Trophoblast cell (in vitro differentiated cells and primary cell): Measurements from ENCODE around the gene MXI1.

Experiments used
- DNase-seq, 2 donors: peaks; one replicate each; pipeline ENCODE4 v3.0.0-alpha.2; 2016
- H2AFZ ChIP-seq: 2 replicates; pipeline ENCODE4 v1.6.1; 2013; ENCODE audit warnings: low read length, moderate library complexity, mild to moderate bottlenecking; ENCODE audit not compliant: insufficient read depth, poor library complexity
- H2AK5ac ChIP-seq: 2 replicates; pipeline ENCODE4 v1.6.1; 2013; ENCODE audit warnings: mild to moderate bottlenecking, low read length
- H2BK120ac ChIP-seq: 2 replicates; pipeline ENCODE4 v1.6.1; 2013; ENCODE audit warnings: low read length, mild to moderate bottlenecking, moderate library complexity; ENCODE audit not compliant: insufficient read depth, poor library complexity
- H2BK12ac ChIP-seq: 2 replicates; pipeline ENCODE4 v1.6.1; 2013; ENCODE audit warnings: mild to moderate bottlenecking, low read length, moderate library complexity
- H2BK5ac ChIP-seq: 2 replicates; pipeline ENCODE4 v1.6.1; 2013; ENCODE audit warnings: low read length, low read depth, moderate library complexity, mild to moderate bottlenecking; ENCODE audit not compliant: poor library complexity
- H3K14ac ChIP-seq: 2 replicates; pipeline ENCODE4 v1.6.1; 2013; ENCODE audit warnings: mild to moderate bottlenecking, low read length
- H3K18ac ChIP-seq: 2 replicates; pipeline ENCODE4 v1.6.1; 2013; ENCODE audit warnings: mild to moderate bottlenecking, low read length
- H3K23ac ChIP-seq: 2 replicates; pipeline ENCODE4 v1.6.1; 2013; ENCODE audit warnings: low read length
- H3K27ac ChIP-seq: 2 replicates; pipeline ENCODE4 v1.5.1; 2013; ENCODE audit warnings: low read depth, mild to moderate bottlenecking, inconsistent platforms, low read length, moderate library complexity
- H3K27me3 ChIP-seq: 2 replicates; pipeline ENCODE4 v1.6.1; 2013; ENCODE audit warnings: inconsistent platforms, mild to moderate bottlenecking, low read length, moderate library complexity; ENCODE audit not compliant: insufficient read depth
- H3K36me3 ChIP-seq, 2 experiments: 1 replicate in 1 of 2; 2 replicates in 1 of 2; pipeline ENCODE4 v1.6.1; 2013; ENCODE audit warnings: low read length in 2 of 2, mild to moderate bottlenecking in 2 of 2, moderate library complexity in 1 of 2; ENCODE audit not compliant: insufficient read depth in 2 of 2, control insufficient read depth in 1 of 2
- H3K4ac ChIP-seq: 2 replicates; pipeline ENCODE4 v1.6.1; 2013; ENCODE audit warnings: low read depth, mild to moderate bottlenecking, low read length, moderate library complexity
- H3K4me1 ChIP-seq, 2 experiments: 1 replicate in 1 of 2; 2 replicates in 1 of 2; pipeline ENCODE4 v1.6.1; 2013; ENCODE audit warnings: low read length in 2 of 2, mild to moderate bottlenecking in 2 of 2, moderate library complexity in 1 of 2; ENCODE audit not compliant: insufficient read depth in 2 of 2, control insufficient read depth in 1 of 2
- H3K4me2 ChIP-seq: 2 replicates; pipeline ENCODE4 v1.6.1; 2013; ENCODE audit warnings: inconsistent platforms, mild to moderate bottlenecking, low read length, moderate library complexity
- H3K4me3 ChIP-seq: 2 replicates; pipeline ENCODE4 v1.5.1; 2013; ENCODE audit warnings: mild to moderate bottlenecking, low read depth, low read length, inconsistent platforms
- H3K79me1 ChIP-seq: one replicate; pipeline ENCODE4 v1.6.1; 2013; ENCODE audit warnings: low read length
- H3K79me2 ChIP-seq: 2 replicates; pipeline ENCODE4 v1.6.1; 2013; ENCODE audit warnings: low read length, mild to moderate bottlenecking; ENCODE audit not compliant: control insufficient read depth, insufficient read depth, poor library complexity
- H3K9ac ChIP-seq: 2 replicates; pipeline ENCODE4 v1.6.1; 2013; ENCODE audit warnings: mild to moderate bottlenecking, low read length
- H3K9me3 ChIP-seq: 2 replicates; pipeline ENCODE4 v1.6.1; 2013; ENCODE audit warnings: low read depth, mild to moderate bottlenecking, control low read depth, inconsistent platforms, low read length; ENCODE audit not compliant: insufficient read depth
- H4K12ac ChIP-seq: 2 replicates; pipeline ENCODE4 v1.6.1; 2013; ENCODE audit warnings: low read depth, mild to moderate bottlenecking, low read length, moderate library complexity
- H4K8ac ChIP-seq: 2 replicates; pipeline ENCODE4 v1.6.1; 2013; ENCODE audit warnings: low read depth, mild to moderate bottlenecking, low read length, moderate library complexity
- H4K91ac ChIP-seq: one replicate; pipeline ENCODE4 v1.6.1; 2013; ENCODE audit warnings: low read depth, mild to moderate bottlenecking, low read length, moderate library complexity
- WGBS: extraction: QIAGEN DNeasy Blood & Tissue Kit; methylation state at CpG from one replicate; pipeline ENCODE4 v1.1.7; 2013; ENCODE audit warnings: missing lambda C conversion rate; ENCODE audit not compliant: insufficient read length, insufficient coverage; ENCODE audit errors: extremely low coverage; 5-methylcytosine and 5-hydroxymethylcytosine counted together

MXI1 gene

GRCh38 chr10:110273474-110273873 lies 66.1 kb downstream of the MXI1 start:
- no peak overlapping the region for H2BK120ac ChIP-seq
- H3K9me3 ChIP-seq = no peaks in the 10 kb centered on the region
- H3K36me3 ChIP-seq = no peaks in the 10 kb centered on the region
- H3K23ac ChIP-seq = no peak overlapping the region
- no CpG with 5 or more reads among the region's 4 CpGs for WGBS
- H3K4me2 ChIP-seq = no peak overlapping the region
- no peak overlapping the region for H2AFZ ChIP-seq
- H3K4me3 ChIP-seq = no peak overlapping the region
- no peak overlapping the region for H3K4ac ChIP-seq
- no peaks in the 10 kb centered on the region for H3K79me2 ChIP-seq
- no peak overlapping the region for H4K12ac ChIP-seq
- H3K27me3 ChIP-seq = no peaks in the 10 kb centered on the region
- no peak overlapping the region for H3K27ac ChIP-seq
- no peaks in the 10 kb centered on the region for H3K4me1 ChIP-seq
- H3K14ac ChIP-seq = no peak overlapping the region
- no peak overlapping the region for H4K8ac ChIP-seq
- no peak overlapping the region for H2BK12ac ChIP-seq
- DNase-seq = peak; percentile 11 to 55
- no peak overlapping the region for H4K91ac ChIP-seq
- no peak overlapping the region for H2AK5ac ChIP-seq
- H2BK5ac ChIP-seq = no peak overlapping the region
- H3K79me1 ChIP-seq = no peaks in the 10 kb centered on the region
- H3K9ac ChIP-seq = no peak overlapping the region
- H3K18ac ChIP-seq = no peak overlapping the region

GRCh38 chr10:110274072-110274627 lies 66.7 kb downstream of the MXI1 start:
- no peaks in the 10 kb centered on the region for H3K79me1 ChIP-seq
- no peak overlapping the region for H2BK120ac ChIP-seq
- H3K27ac ChIP-seq = no peak overlapping the region
- no peak overlapping the region for H3K23ac ChIP-seq
- no peak overlapping the region for H4K8ac ChIP-seq
- no peak overlapping the region for H2BK12ac ChIP-seq
- H3K36me3 ChIP-seq = no peaks in the 10 kb centered on the region
- no peak overlapping the region for H2AFZ ChIP-seq
- no peak overlapping the region for H2BK5ac ChIP-seq
- no peak overlapping the region for H3K4me2 ChIP-seq
- H3K18ac ChIP-seq = no peak overlapping the region
- H4K12ac ChIP-seq = no peak overlapping the region
- no peaks in the 10 kb centered on the region for H3K4me1 ChIP-seq
- DNase-seq = no peak
- H3K9ac ChIP-seq = no peak overlapping the region
- H3K9me3 ChIP-seq = no peaks in the 10 kb centered on the region
- no peak overlapping the region for H4K91ac ChIP-seq
- no peak overlapping the region for H3K4ac ChIP-seq
- no peaks in the 10 kb centered on the region for H3K79me2 ChIP-seq
- no peak overlapping the region for H3K14ac ChIP-seq
- no peaks in the 10 kb centered on the region for H3K27me3 ChIP-seq
- H2AK5ac ChIP-seq = no peak overlapping the region
- H3K4me3 ChIP-seq = no peak overlapping the region

GRCh38 chr10:110274647-110275046 lies 67.2 kb downstream of the MXI1 start:
- no CpG with 5 or more reads among the region's 6 CpGs for WGBS
- H4K8ac ChIP-seq = no peak overlapping the region
- H2BK12ac ChIP-seq = no peak overlapping the region
- H4K12ac ChIP-seq = no peak overlapping the region
- H3K4me1 ChIP-seq = no peaks in the 10 kb centered on the region
- no peaks in the 10 kb centered on the region for H3K79me2 ChIP-seq
- H3K9me3 ChIP-seq = no peaks in the 10 kb centered on the region
- H4K91ac ChIP-seq = no peak overlapping the region
- no peak overlapping the region for H3K18ac ChIP-seq
- H3K9ac ChIP-seq = no peak overlapping the region
- no peaks in the 10 kb centered on the region for H3K36me3 ChIP-seq
- no peak overlapping the region for H3K27ac ChIP-seq
- no peak overlapping the region for H2AFZ ChIP-seq
- no peaks in the 10 kb centered on the region for H3K79me1 ChIP-seq
- no peak overlapping the region for H3K4ac ChIP-seq
- no peak overlapping the region for H3K4me3 ChIP-seq
- no peak overlapping the region for H3K23ac ChIP-seq
- no peak overlapping the region for H3K4me2 ChIP-seq
- H3K14ac ChIP-seq = no peak overlapping the region
- no peak overlapping the region for H2BK5ac ChIP-seq
- H3K27me3 ChIP-seq = no peaks in the 10 kb centered on the region
- H2BK120ac ChIP-seq = no peak overlapping the region
- no peak overlapping the region for H2AK5ac ChIP-seq
- no peak for DNase-seq

GRCh38 chr10:110275128-110275729 lies 67.8 kb downstream of the MXI1 start:
- H3K9ac ChIP-seq = no peak overlapping the region
- H4K91ac ChIP-seq = no peak overlapping the region
- no peak overlapping the region for H3K4me3 ChIP-seq
- H3K4me1 ChIP-seq = no peaks in the 10 kb centered on the region
- H4K8ac ChIP-seq = no peak overlapping the region
- no peak overlapping the region for H2BK120ac ChIP-seq
- H3K27ac ChIP-seq = no peak overlapping the region
- no peak overlapping the region for H2AFZ ChIP-seq
- DNase-seq = no peak
- no peak overlapping the region for H3K18ac ChIP-seq
- no peak overlapping the region for H3K4ac ChIP-seq
- H3K36me3 ChIP-seq = no peaks in the 10 kb centered on the region
- H4K12ac ChIP-seq = no peak overlapping the region
- H2BK5ac ChIP-seq = no peak overlapping the region
- H3K14ac ChIP-seq = no peak overlapping the region
- no peaks in the 10 kb centered on the region for H3K9me3 ChIP-seq
- H2AK5ac ChIP-seq = no peak overlapping the region
- no peaks in the 10 kb centered on the region for H3K79me2 ChIP-seq
- no peak overlapping the region for H2BK12ac ChIP-seq
- H3K27me3 ChIP-seq = no peaks in the 10 kb centered on the region
- no peaks in the 10 kb centered on the region for H3K79me1 ChIP-seq
- no CpG with 5 or more reads among the region's 2 CpGs for WGBS
- no peak overlapping the region for H3K4me2 ChIP-seq
- H3K23ac ChIP-seq = no peak overlapping the region
